HFFc6 (cell line): ENCODE measurements around the gene DDX39A. TPM values are rescaled to one million over a fixed set of nuclear protein-coding genes. Genes with fewer than 3 reads are reported as not detected.

ENCODE experiments used
- DNase-seq: peaks from one replicate; pipeline ENCODE4 v3.0.0-alpha.2; 2018
- H3K27ac Mint-ChIP-seq: 2 replicates; pipeline ENCODE4 v1.8.0; 2020; ENCODE audit warnings: mild to moderate bottlenecking, mixed read lengths
- H3K27me3 Mint-ChIP-seq: 2 replicates; pipeline ENCODE4 v1.8.0; 2021; ENCODE audit warnings: mild to moderate bottlenecking, moderate library complexity, mixed read lengths; ENCODE audit not compliant: insufficient read depth
- H3K36me3 Mint-ChIP-seq: 2 replicates; pipeline ENCODE4 v1.8.0; 2021; ENCODE audit warnings: low read depth, mixed read lengths
- H3K4me1 Mint-ChIP-seq: 2 replicates; pipeline ENCODE4 v1.8.0; 2020; ENCODE audit warnings: low read depth, mixed read lengths
- H3K4me3 Mint-ChIP-seq: 2 replicates; pipeline ENCODE4 v1.8.0; 2020; ENCODE audit warnings: mild to moderate bottlenecking, moderate library complexity, mixed read lengths
- H3K9me3 Mint-ChIP-seq: 2 replicates; pipeline ENCODE4 v1.8.0; 2020; ENCODE audit warnings: mild to moderate bottlenecking, mixed read lengths
- CTCF ChIP-seq: fragments of 200-600 bp; sonication (generic); IDR thresholded peaks from 2 replicates; pipeline ENCODE4 v1.5.0; 2021; ENCODE audit warnings: antibody characterized with exemption, mild to moderate bottlenecking
- total RNA-seq, 6 experiments: library from RNA; stranded (reverse); fragmentation: NEBNext Ultra II Directional; extraction: Animal tissue kit (Norgen Biotek cat#: 25700); gene quantifications; 2 replicates in 1 of 6; 3 replicates in 5 of 6; pipeline ENCODE4 v1.2.3, GENCODE V29; 2021

The DDX39A gene
- total RNA-seq, 6 experiments from 2014 or later: 52.5 to 82.7 (median 78.0) TPM

GRCh38 chr19:14383661-14384555 is 35.2 kb downstream of the DDX39A start:
- peaks cover 14% of the 10 kb centered on the region for H3K27me3 Mint-ChIP-seq
- peaks cover 5% of the 10 kb centered on the region; the same call in 1 of the 2 replicates for H3K36me3 Mint-ChIP-seq
- H3K9me3 Mint-ChIP-seq: no peaks in the 10 kb centered on the region
- TF ChIP-seq CTCF: no peak
- peak overlapping the region; percentile 87 for H3K4me3 Mint-ChIP-seq
- DNase-seq: peak; percentile 32
- H3K4me1 Mint-ChIP-seq: peaks cover 51% of the 10 kb centered on the region
- H3K27ac Mint-ChIP-seq: peak overlapping the region; percentile 99

- Mint-ChIP-seq H3K4me1 (peaks cover 56% of the 10 kb centered on the region), H3K27ac (peak overlapping the region; percentile 93), H3K9me3 (no peaks in the 10 kb centered on the region), H3K27me3 (peaks cover 11% of the 10 kb centered on the region), H3K36me3 (no peaks in the 10 kb centered on the region), H3K4me3 (peak overlapping the region; percentile 87)
- peak; percentile 33 for DNase-seq
- TF ChIP-seq CTCF: no peak
These were observed 37.3 kb downstream of the DDX39A start for GRCh38 chr19:14381689-14382474.

GRCh38 chr19:14379294-14380065 is 39.7 kb downstream of the DDX39A start:
- Mint-ChIP-seq H3K27me3 (peaks cover 7% of the 10 kb centered on the region), H3K27ac (no peak overlapping the region), H3K36me3 (no peaks in the 10 kb centered on the region), H3K4me3 (no peak overlapping the region), H3K4me1 (peaks cover 51% of the 10 kb centered on the region), H3K9me3 (no peaks in the 10 kb centered on the region)
- TF ChIP-seq CTCF: no peak
- DNase-seq: no peak

GRCh38 chr19:14378890-14379289 is 40.3 kb downstream of the DDX39A start:
- DNase-seq: no peak
- no peak for TF ChIP-seq CTCF
- no peak overlapping the region for H3K4me3 Mint-ChIP-seq
- H3K27ac Mint-ChIP-seq: no peak overlapping the region
- no peaks in the 10 kb centered on the region for H3K36me3 Mint-ChIP-seq
- H3K4me1 Mint-ChIP-seq: peaks cover 45% of the 10 kb centered on the region
- H3K9me3 Mint-ChIP-seq: no peaks in the 10 kb centered on the region
- H3K27me3 Mint-ChIP-seq: peaks cover 7% of the 10 kb centered on the region

- no peak for DNase-seq
- H3K4me1 Mint-ChIP-seq: peaks cover 40% of the 10 kb centered on the region
- no peak overlapping the region for H3K27ac Mint-ChIP-seq
- H3K4me3 Mint-ChIP-seq: no peak overlapping the region
- peaks cover 8% of the 10 kb centered on the region for H3K27me3 Mint-ChIP-seq
- no peaks in the 10 kb centered on the region for H3K9me3 Mint-ChIP-seq
- no peaks in the 10 kb centered on the region for H3K36me3 Mint-ChIP-seq
- TF ChIP-seq CTCF: no peak
These were observed 41.2 kb downstream of the DDX39A start for GRCh38 chr19:14377883-14378328.
